ENCODE data around the gene ATRAID.

The ATRAID gene

DNA sequence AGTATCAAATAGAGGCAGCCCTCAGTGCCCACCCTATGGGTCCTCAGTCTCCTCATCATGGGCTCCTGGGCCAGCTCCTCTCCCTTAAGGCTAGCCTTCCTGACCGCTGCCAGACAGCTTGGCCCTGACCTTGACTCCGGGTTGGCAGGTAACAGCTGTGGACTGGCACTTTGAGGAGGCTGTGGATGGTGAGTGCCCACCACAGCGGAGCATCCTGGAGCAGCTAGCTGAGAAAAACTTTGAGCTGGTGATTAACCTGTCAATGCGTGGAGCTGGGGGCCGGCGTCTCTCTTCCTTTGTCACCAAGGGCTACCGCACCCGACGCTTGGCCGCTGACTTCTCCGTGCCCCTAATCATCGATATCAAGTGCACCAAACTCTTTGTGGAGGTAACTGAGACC is 24.3 kb downstream of the ATRAID start:
- no peak for DNase-seq (ENCODE audit: extremely low spot score)
- CTCF ChIA-PET, result no interaction called here
- TF ChIP-seq CTBP1 (IDR thresholded peaks at IDR 0.05; ENCODE audit: borderline replicate concordance) (no peak), FOXA1 (IDR thresholded peaks at IDR 0.05) (no peak), HDGF (IDR thresholded peaks at IDR 0.05; ENCODE audit: borderline replicate concordance) (no peak), NFRKB (IDR thresholded peaks at IDR 0.05) (no peak), FOXM1 (IDR thresholded peaks at IDR 0.05; ENCODE audit: borderline replicate concordance) (no peak), SUZ12 (IDR thresholded peaks at IDR 0.05) (no peak), TARDBP (IDR thresholded peaks at IDR 0.05) (no peak), ZNF384 (IDR thresholded peaks at IDR 0.05) (no peak), BHLHE40 (IDR thresholded peaks at IDR 0.05; ENCODE audit: borderline replicate concordance) (no peak), LEF1 (IDR thresholded peaks at IDR 0.05; ENCODE audit: borderline replicate concordance) (no peak), ELF4 (IDR thresholded peaks at IDR 0.05) (no peak), FOXK2 (IDR thresholded peaks at IDR 0.05) (no peak), ARNT (IDR thresholded peaks at IDR 0.05) (no peak), SP1 (IDR thresholded peaks at IDR 0.05) (no peak), L3MBTL2 (conservative IDR thresholded peaks at IDR 0.05) (no peak)
- TF ChIP-seq, protein P1, sequence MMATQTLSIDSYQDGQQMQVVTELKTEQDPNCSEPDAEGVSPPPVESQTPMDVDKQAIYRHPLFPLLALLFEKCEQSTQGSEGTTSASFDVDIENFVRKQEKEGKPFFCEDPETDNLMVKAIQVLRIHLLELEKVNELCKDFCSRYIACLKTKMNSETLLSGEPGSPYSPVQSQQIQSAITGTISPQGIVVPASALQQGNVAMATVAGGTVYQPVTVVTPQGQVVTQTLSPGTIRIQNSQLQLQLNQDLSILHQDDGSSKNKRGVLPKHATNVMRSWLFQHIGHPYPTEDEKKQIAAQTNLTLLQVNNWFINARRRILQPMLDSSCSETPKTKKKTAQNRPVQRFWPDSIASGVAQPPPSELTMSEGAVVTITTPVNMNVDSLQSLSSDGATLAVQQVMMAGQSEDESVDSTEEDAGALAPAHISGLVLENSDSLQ (IDR thresholded peaks at IDR 0.05), result no peak
- POLR2A ChIA-PET, result interaction anchor here (0.8 kb wide), 1 partner anchor 19 kb away, joined by 4 read pairs; the partner anchor contains the start of gene CAD

DNA sequence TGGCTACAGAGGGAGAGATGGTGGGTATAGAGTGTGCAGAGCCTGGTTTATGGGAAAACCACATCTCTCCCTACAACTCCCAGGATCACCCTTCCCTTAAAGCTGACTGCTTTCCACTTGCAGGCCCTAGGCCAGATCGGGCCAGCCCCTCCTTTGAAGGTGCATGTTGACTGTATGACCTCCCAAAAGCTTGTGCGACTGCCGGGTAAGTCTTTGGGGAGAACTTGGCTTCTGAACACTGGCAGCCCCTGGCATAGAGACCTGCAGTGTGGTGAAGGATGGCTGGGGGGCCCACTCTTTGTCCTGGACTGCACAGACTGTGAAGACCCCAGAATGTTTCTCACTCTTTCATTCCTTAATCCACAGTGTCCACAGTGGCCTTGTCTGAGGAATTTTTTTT is 24.8 kb downstream of the ATRAID start:
- POLR2A ChIA-PET, result no interaction called here
- CTCF ChIA-PET, result no interaction called here
- TF ChIP-seq SUZ12 (IDR thresholded peaks at IDR 0.05), result no peak
- no peak for TF ChIP-seq FOXM1 (IDR thresholded peaks at IDR 0.05; ENCODE audit: borderline replicate concordance)
- no peak for TF ChIP-seq L3MBTL2 (conservative IDR thresholded peaks at IDR 0.05)
- no peak for TF ChIP-seq ARNT (IDR thresholded peaks at IDR 0.05)
- no peak for TF ChIP-seq FOXA1 (IDR thresholded peaks at IDR 0.05)
- no peak for TF ChIP-seq FOXK2 (IDR thresholded peaks at IDR 0.05)
- no peak for TF ChIP-seq ZNF384 (IDR thresholded peaks at IDR 0.05)
- TF ChIP-seq HDGF (IDR thresholded peaks at IDR 0.05; ENCODE audit: borderline replicate concordance), result no peak
- no peak for TF ChIP-seq TARDBP (IDR thresholded peaks at IDR 0.05)
- no peak for TF ChIP-seq ELF4 (IDR thresholded peaks at IDR 0.05)
- TF ChIP-seq LEF1 (IDR thresholded peaks at IDR 0.05; ENCODE audit: borderline replicate concordance), result no peak
- TF ChIP-seq, protein P1 (IDR thresholded peaks at IDR 0.05), result no peak

DNA sequence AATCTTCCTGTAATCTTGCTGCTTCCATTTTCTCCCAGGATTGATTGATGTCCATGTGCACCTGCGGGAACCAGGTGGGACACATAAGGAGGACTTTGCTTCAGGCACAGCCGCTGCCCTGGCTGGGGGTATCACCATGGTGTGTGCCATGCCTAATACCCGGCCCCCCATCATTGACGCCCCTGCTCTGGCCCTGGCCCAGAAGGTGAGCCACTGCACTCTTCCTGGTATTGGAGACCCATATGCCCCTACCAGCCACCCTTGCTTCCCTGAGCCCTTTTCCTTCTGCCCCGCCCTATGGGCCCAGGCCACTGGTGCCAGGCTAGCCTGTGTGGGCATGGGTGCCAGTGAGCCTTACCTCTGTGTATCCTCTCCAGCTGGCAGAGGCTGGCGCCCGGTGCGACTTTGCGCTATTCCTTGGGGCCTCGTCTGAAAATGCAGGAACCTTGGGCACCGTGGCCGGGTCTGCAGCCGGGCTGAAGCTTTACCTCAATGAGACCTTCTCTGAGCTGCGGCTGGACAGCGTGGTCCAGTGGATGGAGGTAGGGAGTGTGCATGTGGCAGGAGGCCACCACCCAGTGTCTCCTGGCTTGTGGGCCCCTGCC is 25.6 kb downstream of the ATRAID start:
- TF ChIP-seq, protein P1 (IDR thresholded peaks at IDR 0.05), result no peak
- TF ChIP-seq LEF1 (IDR thresholded peaks at IDR 0.05; ENCODE audit: borderline replicate concordance), result no peak
- no peak for TF ChIP-seq ARNT (IDR thresholded peaks at IDR 0.05)
- TF ChIP-seq ZNF384 (IDR thresholded peaks at IDR 0.05), result no peak
- TF ChIP-seq TARDBP (IDR thresholded peaks at IDR 0.05), result no peak
- no peak for TF ChIP-seq BHLHE40 (IDR thresholded peaks at IDR 0.05; ENCODE audit: borderline replicate concordance)
- no peak for TF ChIP-seq HDGF (IDR thresholded peaks at IDR 0.05; ENCODE audit: borderline replicate concordance)
- no peak for TF ChIP-seq NFRKB (IDR thresholded peaks at IDR 0.05)
- no peak for TF ChIP-seq FOXM1 (IDR thresholded peaks at IDR 0.05; ENCODE audit: borderline replicate concordance)
- no peak for TF ChIP-seq L3MBTL2 (conservative IDR thresholded peaks at IDR 0.05)
- no peak for TF ChIP-seq FOXK2 (IDR thresholded peaks at IDR 0.05)
- no peak for TF ChIP-seq SP1 (IDR thresholded peaks at IDR 0.05)
- no peak for TF ChIP-seq FOXA1 (IDR thresholded peaks at IDR 0.05)
- no peak for TF ChIP-seq ELF4 (IDR thresholded peaks at IDR 0.05)
- TF ChIP-seq SUZ12 (IDR thresholded peaks at IDR 0.05), result no peak
- TF ChIP-seq CTBP1 (IDR thresholded peaks at IDR 0.05; ENCODE audit: borderline replicate concordance), result no peak
- ChIA-PET POLR2A (no interaction called here), CTCF (interaction anchor here (0.6 kb wide), 1 partner anchor 467 kb away, joined by 3 read pairs; no protein-coding TSS in a partner anchor)
- no peak for DNase-seq (ENCODE audit: extremely low spot score)

More for the DNA sequence above, 24.8 kb downstream of the ATRAID start:
- no peak for DNase-seq (ENCODE audit: extremely low spot score)

DNA sequence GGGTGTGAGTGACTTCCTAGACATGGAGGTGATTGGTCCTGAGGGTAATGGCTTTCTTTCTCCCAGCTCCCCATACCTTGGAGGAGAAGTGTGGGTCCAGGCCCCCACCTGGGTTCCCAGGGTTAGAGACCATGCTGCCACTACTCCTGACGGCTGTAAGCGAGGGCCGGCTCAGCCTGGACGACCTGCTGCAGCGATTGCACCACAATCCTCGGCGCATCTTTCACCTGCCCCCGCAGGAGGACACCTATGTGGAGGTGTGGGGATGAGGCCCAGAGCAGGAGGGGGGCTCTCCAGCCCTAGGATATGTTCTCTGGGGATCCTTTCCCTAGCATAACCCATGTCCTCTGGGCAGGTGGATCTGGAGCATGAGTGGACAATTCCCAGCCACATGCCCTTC is 27.1 kb downstream of the ATRAID start:
- ChIA-PET CTCF (no interaction called here), POLR2A (no interaction called here)
- no peak for TF ChIP-seq CTBP1 (IDR thresholded peaks at IDR 0.05; ENCODE audit: borderline replicate concordance)
- TF ChIP-seq FOXA1 (IDR thresholded peaks at IDR 0.05), result no peak
- TF ChIP-seq HDGF (IDR thresholded peaks at IDR 0.05; ENCODE audit: borderline replicate concordance), result no peak
- TF ChIP-seq FOXK2 (IDR thresholded peaks at IDR 0.05), result no peak
- TF ChIP-seq TARDBP (IDR thresholded peaks at IDR 0.05), result no peak
- TF ChIP-seq LEF1 (IDR thresholded peaks at IDR 0.05; ENCODE audit: borderline replicate concordance), result no peak
- TF ChIP-seq ELF4 (IDR thresholded peaks at IDR 0.05), result no peak
- no peak for TF ChIP-seq L3MBTL2 (conservative IDR thresholded peaks at IDR 0.05)
- TF ChIP-seq ZNF384 (IDR thresholded peaks at IDR 0.05), result no peak
- TF ChIP-seq SUZ12 (IDR thresholded peaks at IDR 0.05), result no peak
- TF ChIP-seq NFRKB (IDR thresholded peaks at IDR 0.05), result no peak
- no peak for TF ChIP-seq SP1 (IDR thresholded peaks at IDR 0.05)
- no peak for TF ChIP-seq BHLHE40 (IDR thresholded peaks at IDR 0.05; ENCODE audit: borderline replicate concordance)
- TF ChIP-seq FOXM1 (IDR thresholded peaks at IDR 0.05; ENCODE audit: borderline replicate concordance), result no peak
- TF ChIP-seq, protein P1 (IDR thresholded peaks at IDR 0.05), result no peak
- no peak for TF ChIP-seq ARNT (IDR thresholded peaks at IDR 0.05)
- DNase-seq (ENCODE audit: extremely low spot score), result no peak

DNA sequence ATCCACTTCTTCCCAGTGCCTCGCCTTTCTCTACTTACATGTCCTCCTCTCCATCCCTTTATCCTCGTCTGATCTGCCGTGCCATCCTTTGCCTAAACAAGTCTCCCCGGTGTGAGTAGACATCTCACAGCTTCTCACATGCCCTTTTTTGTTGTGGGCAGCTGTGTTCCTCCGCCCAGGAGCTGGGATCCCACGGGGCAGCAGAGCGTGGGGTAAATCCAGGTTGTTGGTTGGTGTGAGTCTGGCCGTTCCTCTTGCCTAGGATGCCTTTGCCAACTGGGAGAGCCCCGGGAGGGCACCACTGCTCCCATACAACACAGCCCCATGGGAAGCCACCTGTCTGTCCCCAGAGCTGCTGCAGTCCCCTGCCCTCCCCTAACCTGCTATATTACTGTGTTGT is 28.6 kb downstream of the ATRAID start:
- DNase-seq (ENCODE audit: extremely low spot score), result no peak
- ChIA-PET POLR2A (interaction anchor here (1.2 kb wide), 1 partner anchor 29 kb away, joined by 3 read pairs; the partner anchor contains the start of genes ATRAID and SLC5A6), CTCF (no interaction called here)
- TF ChIP-seq ARNT (IDR thresholded peaks at IDR 0.05) (no peak), ZNF384 (IDR thresholded peaks at IDR 0.05) (no peak), FOXM1 (IDR thresholded peaks at IDR 0.05; ENCODE audit: borderline replicate concordance) (no peak), FOXA1 (IDR thresholded peaks at IDR 0.05) (no peak)

Data from HEK293T (cell line).